Memory B cell (primary cell): ENCODE data around the gene PTPMT1.
"Not testable (repeated sequence)": the region's sequence is repeated elsewhere in the genome, so short reads cannot be mapped to it uniquely, and the experiment has no call there.

Source experiments
- ATAC-seq: fragments of 150-1000 bp; cut with Tn5 transposase; 2 replicates; pipeline ENCODE4 v1.10.0; 2021; ENCODE audit warnings: low read depth, mild to moderate bottlenecking, moderate library complexity
- DNase-seq, 2 donors: peaks; one replicate each; pipeline ENCODE4 v3.0.0; 2022; ENCODE audit warnings: low spot score in 2 of 2
- H3K27ac Mint-ChIP-seq: one replicate; pipeline ENCODE4 v1.8.0; 2022; ENCODE audit warnings: mild to moderate bottlenecking, moderate library complexity, mixed read lengths
- H3K27me3 Mint-ChIP-seq: one replicate; pipeline ENCODE4 v1.8.0; 2022; ENCODE audit warnings: mixed read lengths
- H3K36me3 Mint-ChIP-seq: one replicate; pipeline ENCODE4 v1.8.0; 2022; ENCODE audit warnings: mild to moderate bottlenecking, mixed read lengths
- H3K4me1 Mint-ChIP-seq: one replicate; pipeline ENCODE4 v1.8.0; 2022; ENCODE audit warnings: mixed read lengths
- H3K4me3 Mint-ChIP-seq: one replicate; pipeline ENCODE4 v1.8.0; 2022; ENCODE audit warnings: mild to moderate bottlenecking, moderate library complexity, mixed read lengths
- H3K9me3 Mint-ChIP-seq: one replicate; pipeline ENCODE4 v1.8.0; 2022; ENCODE audit warnings: mixed read lengths

The PTPMT1 gene

GRCh38 chr11:47557004-47557403, 8.4 kb upstream of the PTPMT1 start:
- H3K4me1 Mint-ChIP-seq = peaks cover 11% of the 10 kb centered on the region
- not testable (repeated sequence) for H3K27ac Mint-ChIP-seq, H3K4me3 Mint-ChIP-seq, H3K9me3 Mint-ChIP-seq, DNase-seq, H3K36me3 Mint-ChIP-seq, H3K27me3 Mint-ChIP-seq, ATAC-seq

- H3K9me3 Mint-ChIP-seq = no peaks in the 10 kb centered on the region
- H3K27ac Mint-ChIP-seq = no peak overlapping the region
- peaks cover 7% of the 10 kb centered on the region for H3K4me1 Mint-ChIP-seq
- no peaks in the 10 kb centered on the region for H3K36me3 Mint-ChIP-seq
- DNase-seq (no peak), ATAC-seq (no peak)
- no peak overlapping the region for H3K4me3 Mint-ChIP-seq
- H3K27me3 Mint-ChIP-seq = no peaks in the 10 kb centered on the region
Measured at GRCh38 chr11:47558695-47559094, 6.7 kb upstream of the PTPMT1 start.

- H3K4me1 Mint-ChIP-seq = peaks cover 6% of the 10 kb centered on the region
- DNase-seq (no peak), ATAC-seq (no peak)
- no peaks in the 10 kb centered on the region for H3K36me3 Mint-ChIP-seq
- no peak overlapping the region for H3K4me3 Mint-ChIP-seq
- H3K27me3 Mint-ChIP-seq = no peaks in the 10 kb centered on the region
- H3K27ac Mint-ChIP-seq = no peak overlapping the region
- no peaks in the 10 kb centered on the region for H3K9me3 Mint-ChIP-seq
Measured at GRCh38 chr11:47560426-47560825, 5.0 kb upstream of the PTPMT1 start.

- H3K27ac Mint-ChIP-seq, H3K4me3 Mint-ChIP-seq, H3K27me3 Mint-ChIP-seq, DNase-seq, ATAC-seq, H3K4me1 Mint-ChIP-seq, H3K36me3 Mint-ChIP-seq, H3K9me3 Mint-ChIP-seq: not testable (repeated sequence)
Measured at GRCh38 chr11:47562393-47562792, 3.0 kb upstream of the PTPMT1 start.

GRCh38 chr11:47564366-47564765, 1.0 kb upstream of the PTPMT1 start:
- not testable (repeated sequence) for H3K9me3 Mint-ChIP-seq, DNase-seq, H3K36me3 Mint-ChIP-seq, H3K27ac Mint-ChIP-seq, H3K4me1 Mint-ChIP-seq, ATAC-seq, H3K27me3 Mint-ChIP-seq
- peak overlapping the region; percentile 52 for H3K4me3 Mint-ChIP-seq

GRCh38 chr11:47564933-47565339, 463 bp upstream of the PTPMT1 start:
- no peaks in the 10 kb centered on the region for H3K9me3 Mint-ChIP-seq
- ATAC-seq = no peak
- H3K36me3 Mint-ChIP-seq = no peaks in the 10 kb centered on the region
- peaks cover 10% of the 10 kb centered on the region for H3K4me1 Mint-ChIP-seq
- peak in 1 of 2 donors; percentile 19 for DNase-seq
- H3K4me3 Mint-ChIP-seq = peak overlapping the region; percentile 84
- peak overlapping the region; percentile 61 for H3K27ac Mint-ChIP-seq
- H3K27me3 Mint-ChIP-seq = no peaks in the 10 kb centered on the region

GRCh38 chr11:47566149-47566698, 825 bp downstream of the PTPMT1 start:
- no peaks in the 10 kb centered on the region for H3K27me3 Mint-ChIP-seq
- H3K36me3 Mint-ChIP-seq = peaks cover under 1% of the 10 kb centered on the region
- H3K9me3 Mint-ChIP-seq = no peaks in the 10 kb centered on the region
- ATAC-seq (no peak), DNase-seq (no peak)
- peak overlapping the region; percentile 61 for H3K27ac Mint-ChIP-seq
- H3K4me1 Mint-ChIP-seq = peaks cover 10% of the 10 kb centered on the region
- peak overlapping the region; percentile 84 for H3K4me3 Mint-ChIP-seq

- Mint-ChIP-seq H3K27ac (no peak overlapping the region), H3K27me3 (no peaks in the 10 kb centered on the region), H3K9me3 (no peaks in the 10 kb centered on the region), H3K4me3 (no peak overlapping the region), H3K36me3 (peaks cover 12% of the 10 kb centered on the region), H3K4me1 (peaks cover 13% of the 10 kb centered on the region)
- ATAC-seq (no peak), DNase-seq (no peak)
Measured at GRCh38 chr11:47569646-47570045, 4.2 kb downstream of the PTPMT1 start.

GRCh38 chr11:47570651-47571356, 5.4 kb downstream of the PTPMT1 start:
- peaks cover 9% of the 10 kb centered on the region for H3K4me1 Mint-ChIP-seq

GRCh38 chr11:47571357-47571729, 5.9 kb downstream of the PTPMT1 start:
- Mint-ChIP-seq H3K4me3 (no peak overlapping the region), H3K36me3 (peaks cover 15% of the 10 kb centered on the region), H3K9me3 (no peaks in the 10 kb centered on the region), H3K4me1 (peaks cover 9% of the 10 kb centered on the region), H3K27me3 (no peaks in the 10 kb centered on the region), H3K27ac (peak overlapping the region; percentile 38)
- no peak for ATAC-seq
- no peak for DNase-seq

More at GRCh38 chr11:47570651-47571356, 5.4 kb downstream of the PTPMT1 start:
- ATAC-seq (no peak), DNase-seq (no peak)
- Mint-ChIP-seq H3K4me3 (no peak overlapping the region), H3K36me3 (peaks cover 15% of the 10 kb centered on the region), H3K9me3 (no peaks in the 10 kb centered on the region), H3K27me3 (no peaks in the 10 kb centered on the region), H3K27ac (peak overlapping the region; percentile 38)

- ATAC-seq (no peak), DNase-seq (no peak)
- Mint-ChIP-seq H3K4me1 (peaks cover 5% of the 10 kb centered on the region), H3K27ac (no peak overlapping the region), H3K36me3 (peaks cover 15% of the 10 kb centered on the region), H3K9me3 (no peaks in the 10 kb centered on the region), H3K4me3 (no peak overlapping the region), H3K27me3 (no peaks in the 10 kb centered on the region)
Measured at GRCh38 chr11:47571895-47572294, 6.5 kb downstream of the PTPMT1 start.

GRCh38 chr11:47572715-47573255, 7.4 kb downstream of the PTPMT1 start:
- Mint-ChIP-seq H3K27ac (no peak overlapping the region), H3K4me3 (no peak overlapping the region), H3K27me3 (no peaks in the 10 kb centered on the region), H3K4me1 (peaks cover 8% of the 10 kb centered on the region), H3K9me3 (no peaks in the 10 kb centered on the region), H3K36me3 (peaks cover 17% of the 10 kb centered on the region)
- ATAC-seq (no peak), DNase-seq (no peak)

GRCh38 chr11:47573321-47573720, 7.9 kb downstream of the PTPMT1 start:
- no peak overlapping the region for H3K27ac Mint-ChIP-seq
- peaks cover 17% of the 10 kb centered on the region for H3K36me3 Mint-ChIP-seq
- H3K27me3 Mint-ChIP-seq = no peaks in the 10 kb centered on the region

GRCh38 chr11:47577460-47578041, 12.2 kb downstream of the PTPMT1 start:
- Mint-ChIP-seq H3K27me3 (no peaks in the 10 kb centered on the region), H3K9me3 (no peaks in the 10 kb centered on the region), H3K4me1 (peaks cover 17% of the 10 kb centered on the region), H3K4me3 (peak overlapping the region; percentile 100), H3K36me3 (peaks cover 18% of the 10 kb centered on the region), H3K27ac (no peak overlapping the region)
- DNase-seq (no peak), ATAC-seq (no peak)

More at GRCh38 chr11:47573321-47573720, 7.9 kb downstream of the PTPMT1 start:
- ATAC-seq (no peak), DNase-seq (no peak)
- Mint-ChIP-seq H3K4me1 (peaks cover 8% of the 10 kb centered on the region), H3K9me3 (no peaks in the 10 kb centered on the region), H3K4me3 (no peak overlapping the region)
